Heart left ventricle (tissue), 13 donors: ENCODE results near the gene NELFCD.

ENCODE experiments used
- CTCF ChIP-seq, 12 donors: fragments of 200-600 bp; sonication (generic) in 4 of 12; IDR thresholded peaks; one replicate each; pipeline versions ENCODE4 v1.5.0 to v1.8.0; 2018 to 2022; ENCODE audit warnings: antibody characterized with exemption in 12 of 12, mild to moderate bottlenecking in 5 of 12
- POLR2A ChIP-seq, 2 donors: fragments of 450-650 bp; IDR thresholded peaks; one replicate each; pipeline ENCODE4 v1.6.1; 2017; ENCODE audit warnings: antibody characterized with exemption in 2 of 2, mild to moderate bottlenecking in 2 of 2, moderate library complexity in 2 of 2
- donor health status: ischemic (EF 13 %, LVEDD 7.1; RV severe dilation, severe dysfunction).
- donor health status: DM: no; HTN: yes; CAD: no.
- donor health status: DM: no; HTN: no; CAD: no.
- donor health status: ischemic (EF 25% LVEDD 6.9; RV normal size, moderate dysfunction).
- donor health status: ischemic (EF 25% LVEDD 5.7; RV mildly dilated, moderate dysfunction).
- donor health status: ischemic (EF 35%, LVEDD 5.7; RV mildly dilated, moderate dysfunction).
- donor health status: nonischemic (EF 11% LVEDD 7.7; RV severe dilation, severe dysfunction).
- donor health status: DM: yes; HTN: yes; CAD: no.
- donor health status: PGD.
- donor health status: ischemic (EF 29% LVEDD 5.4; RV normal size, mild dysfunction).
- donor health status: nonischemic (EF 23%, LVEDD 6.1; RV moderate dilation, normal function).

- TF ChIP-seq CTCF (IDR thresholded peaks at IDR 0.05) = no peak
- no peak for TF ChIP-seq POLR2A (IDR thresholded peaks at IDR 0.05)
Measured at GRCh38 chr20:58971429-58971828, 9.6 kb upstream of the NELFCD start.
